ENCODE data around the gene ECT2.
"Not testable (repeated sequence)": the region's sequence is repeated elsewhere in the genome, so short reads cannot be mapped to it uniquely, and the experiment has no call there.

ECT2 gene

DNA sequence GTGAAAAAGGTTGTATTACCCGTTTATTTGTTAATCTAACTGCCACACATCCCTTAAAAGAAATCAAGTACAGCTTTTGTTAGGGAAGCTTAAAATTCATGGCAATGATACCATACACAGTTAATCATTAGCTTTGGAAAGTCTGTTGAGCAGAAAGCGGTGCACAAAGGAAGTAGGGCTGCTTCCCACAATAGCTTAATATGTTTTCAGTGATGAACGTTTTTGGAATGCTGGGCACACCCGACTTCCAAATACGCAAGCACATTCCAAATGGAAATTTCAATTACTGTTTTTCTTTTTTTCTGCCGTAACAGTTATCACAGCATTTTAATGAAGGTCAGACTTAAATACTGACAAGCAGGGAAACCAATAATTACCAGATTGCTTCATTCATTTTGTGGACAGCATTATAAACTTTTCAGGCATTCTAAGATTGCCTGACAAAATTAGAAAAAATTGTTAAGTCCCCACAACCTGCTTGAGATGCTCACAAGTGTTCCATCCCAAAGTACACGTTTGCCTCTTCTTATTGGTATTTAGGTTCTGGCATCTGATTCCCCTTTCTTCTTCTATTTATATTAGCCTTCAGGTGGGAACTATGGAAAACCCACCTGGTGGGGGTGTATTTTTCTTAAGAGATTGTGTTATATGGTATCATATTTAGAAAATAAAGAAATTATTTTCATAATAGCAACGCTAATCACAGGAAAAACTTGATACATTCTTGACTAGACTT is 1.1 kb upstream of the ECT2 start:
- no peak for DNase-seq

- no peak for DNase-seq
Measured at GRCh38 chr3:172750069-172750367, 508 bp upstream of the ECT2 start.

- no peak for DNase-seq
Measured at GRCh38 chr3:172751175-172751704, 714 bp downstream of the ECT2 start.

DNA sequence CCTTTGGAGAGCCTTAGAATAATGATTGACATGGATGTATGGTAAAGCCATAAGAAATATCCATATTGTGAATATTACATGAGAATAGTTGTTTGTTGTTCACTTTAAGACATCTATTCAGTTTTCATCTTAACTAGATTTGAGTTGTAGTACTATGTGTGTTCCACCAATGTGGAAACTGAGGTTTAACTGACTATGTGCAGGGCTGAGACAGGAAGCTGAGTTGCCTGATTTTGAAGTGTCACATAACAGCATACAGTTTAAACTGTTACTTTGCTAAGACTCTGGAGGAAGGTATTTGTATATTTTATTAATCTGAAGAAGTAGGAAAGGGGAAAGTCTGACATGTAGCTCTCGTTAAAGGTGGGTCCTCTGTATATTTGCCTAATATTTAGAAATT is 2.1 kb downstream of the ECT2 start:
- DNase-seq, result no peak

DNA sequence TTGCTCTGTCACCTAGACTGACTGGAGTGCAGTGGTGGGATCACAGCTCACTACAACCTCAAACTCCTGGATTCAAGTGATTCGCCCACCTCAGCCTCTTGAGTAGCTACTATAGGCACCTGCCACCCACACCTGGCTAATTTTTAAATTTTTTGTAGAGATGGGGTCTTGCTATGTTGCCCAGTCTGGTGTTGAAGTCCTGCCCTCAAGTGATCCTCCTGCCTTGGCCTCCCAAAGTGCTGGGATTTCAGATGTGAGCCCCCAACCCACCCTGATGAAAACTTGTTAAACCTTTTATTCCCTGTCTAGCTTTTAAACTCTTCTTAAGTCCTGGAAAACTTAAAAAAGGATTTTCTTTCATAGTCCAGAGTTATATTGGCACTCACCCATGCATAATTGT is 2.6 kb downstream of the ECT2 start:
- DNase-seq, result no peak

GRCh38 chr3:172760416-172760815 is 9.9 kb downstream of the ECT2 start:
- not testable (repeated sequence) for DNase-seq

GRCh38 chr3:172766241-172766640 is 15.7 kb downstream of the ECT2 start:
- DNase-seq, result no peak

DNA sequence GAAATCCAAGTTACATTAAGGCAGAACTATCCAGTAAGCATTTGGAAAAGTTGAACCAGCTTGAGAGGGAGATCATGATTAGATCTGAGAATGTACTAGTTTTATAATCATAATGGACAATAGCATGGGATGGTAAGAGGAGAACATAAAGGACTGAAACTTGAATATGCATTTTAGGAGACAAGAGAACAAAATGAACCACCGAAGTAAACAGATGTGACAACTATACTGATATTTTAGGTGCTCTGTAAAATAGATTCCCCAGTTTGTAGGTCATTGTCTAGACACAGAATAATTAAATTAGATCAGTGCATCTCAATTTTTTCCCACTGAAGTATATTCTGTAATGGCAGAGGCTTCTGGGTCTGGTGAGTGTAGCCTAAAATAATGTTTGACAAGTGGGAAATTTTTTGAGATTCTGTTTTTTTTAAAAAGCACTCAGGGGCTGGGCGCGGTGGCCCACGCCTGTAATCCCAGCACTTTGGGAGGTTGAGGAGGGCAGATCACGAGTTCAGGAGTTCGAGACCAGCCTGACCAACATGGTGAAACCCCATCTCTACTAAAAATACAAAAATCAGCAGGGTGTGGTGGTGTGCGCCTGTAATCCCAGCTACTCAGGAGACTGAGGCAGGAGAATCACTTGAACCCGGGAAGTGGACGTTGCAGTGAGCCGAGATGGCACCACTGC is 16.3 kb downstream of the ECT2 start:
- no peak for DNase-seq

GRCh38 chr3:172770382-172770781 is 19.9 kb downstream of the ECT2 start:
- DNase-seq, result no peak

GRCh38 chr3:172771672-172772071 is 21.1 kb downstream of the ECT2 start:
- DNase-seq, result no peak

DNA sequence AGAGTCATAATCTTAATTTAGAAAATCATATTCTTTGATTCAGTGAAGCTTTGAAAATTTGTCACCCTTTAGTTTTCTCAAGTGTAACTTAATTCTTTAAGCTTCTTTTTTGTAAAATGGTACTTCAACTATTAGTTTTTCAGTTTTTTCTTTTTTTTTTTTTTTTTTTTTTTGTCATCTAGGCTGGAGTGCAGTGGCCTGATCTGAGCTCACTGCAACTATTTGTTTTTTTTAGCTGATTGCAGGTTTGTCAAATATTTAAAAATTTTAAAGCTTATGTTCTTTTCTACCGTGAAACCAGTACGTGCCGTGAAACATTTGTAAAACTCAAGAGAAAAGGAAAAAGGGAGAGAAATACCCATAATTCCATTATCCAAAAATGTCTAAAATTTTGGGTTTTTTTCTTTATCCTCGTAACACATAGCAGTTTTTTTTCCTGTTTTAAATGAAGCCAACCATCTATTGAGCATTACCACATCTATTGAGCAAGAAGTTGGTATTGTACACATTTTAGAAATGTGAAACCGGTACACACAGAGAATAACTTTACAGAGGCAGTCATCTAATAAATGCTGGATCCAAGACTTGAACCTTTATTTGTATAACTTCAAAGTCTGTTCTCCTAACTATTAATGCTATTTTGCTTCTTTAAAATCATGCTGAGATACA is 25.7 kb downstream of the ECT2 start:
- DNase-seq, result no peak

DNA sequence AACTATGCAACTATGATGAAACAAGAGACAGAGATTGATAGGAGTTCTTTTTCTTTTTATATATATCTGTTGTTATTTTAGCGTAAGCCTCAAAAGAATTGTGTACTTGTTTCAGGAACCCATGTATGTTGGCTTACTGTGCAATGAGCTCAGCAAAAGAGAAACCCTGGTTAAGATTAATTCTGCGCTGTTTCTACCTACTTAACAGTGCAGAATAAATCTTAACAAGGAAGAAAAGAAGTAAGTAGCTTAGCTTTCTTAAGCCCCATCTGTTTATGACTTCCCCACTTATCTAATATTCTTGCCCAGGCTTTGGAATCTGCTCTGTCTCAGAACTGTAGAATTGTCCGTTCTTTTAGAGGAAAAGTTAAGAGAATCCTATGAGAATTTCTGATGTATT is 27.4 kb downstream of the ECT2 start:
- DNase-seq, result no peak

- no peak for DNase-seq
Measured at GRCh38 chr3:172782235-172782634, 31.7 kb downstream of the ECT2 start.

GRCh38 chr3:172786036-172786435 is 35.5 kb downstream of the ECT2 start:
- no peak for DNase-seq

- no peak for DNase-seq
Measured at GRCh38 chr3:172787019-172787418, 36.5 kb downstream of the ECT2 start.

GRCh38 chr3:172787746-172788145 is 37.2 kb downstream of the ECT2 start:
- no peak for DNase-seq

- no peak for DNase-seq
Measured at GRCh38 chr3:172799246-172799645, 48.7 kb downstream of the ECT2 start.

GRCh38 chr3:172800156-172800555 is 49.6 kb downstream of the ECT2 start:
- DNase-seq, result no peak

- no peak for DNase-seq
Measured at GRCh38 chr3:172803489-172803888, 53.0 kb downstream of the ECT2 start.

GRCh38 chr3:172804323-172804722 is 53.8 kb downstream of the ECT2 start:
- no peak for DNase-seq

- DNase-seq, result peak; percentile 20
Measured at GRCh38 chr3:172808969-172809546, 58.5 kb downstream of the ECT2 start.

- DNase-seq, result no peak
Measured at GRCh38 chr3:172811099-172811498, 60.6 kb downstream of the ECT2 start.

GRCh38 chr3:172813462-172813861 is 62.9 kb downstream of the ECT2 start:
- no peak for DNase-seq

GRCh38 chr3:172814738-172815137 is 64.2 kb downstream of the ECT2 start:
- DNase-seq, result no peak
